GM12874 (cell line): ENCODE measurements around the gene DOCK2.

ENCODE experiments used
- CTCF ChIP-seq: IDR thresholded peaks from 2 replicates; pipeline ENCODE4 v1.5.1; 2011; ENCODE audit warnings: low read depth, mild to moderate bottlenecking, control low read depth, low read length, moderate library complexity; ENCODE audit not compliant: insufficient read depth

The DOCK2 gene

DNA sequence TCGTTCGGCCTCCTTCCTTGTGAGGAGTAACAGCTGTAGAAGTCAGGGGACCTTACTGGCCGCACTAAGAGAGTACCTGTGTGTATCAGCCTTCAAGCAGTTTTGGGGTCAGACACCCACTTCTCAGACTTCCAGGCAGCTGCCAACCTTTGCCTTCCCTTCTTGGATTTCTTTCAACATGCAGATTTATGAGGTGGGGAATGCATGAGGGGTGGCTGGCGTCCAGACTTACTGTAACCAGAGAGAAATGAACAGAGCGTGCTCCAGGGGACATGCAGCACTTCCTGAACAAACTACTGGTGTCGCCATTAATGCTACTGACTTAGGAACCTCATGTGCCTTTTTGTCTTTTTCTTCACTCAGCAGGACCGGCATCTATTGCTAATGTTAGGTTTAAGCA is 296.5 kb downstream of the DOCK2 start:
- no peak for TF ChIP-seq CTCF

- TF ChIP-seq CTCF, result no peak
Measured at GRCh38 chr5:169934990-169935389, 297.9 kb downstream of the DOCK2 start.

DNA sequence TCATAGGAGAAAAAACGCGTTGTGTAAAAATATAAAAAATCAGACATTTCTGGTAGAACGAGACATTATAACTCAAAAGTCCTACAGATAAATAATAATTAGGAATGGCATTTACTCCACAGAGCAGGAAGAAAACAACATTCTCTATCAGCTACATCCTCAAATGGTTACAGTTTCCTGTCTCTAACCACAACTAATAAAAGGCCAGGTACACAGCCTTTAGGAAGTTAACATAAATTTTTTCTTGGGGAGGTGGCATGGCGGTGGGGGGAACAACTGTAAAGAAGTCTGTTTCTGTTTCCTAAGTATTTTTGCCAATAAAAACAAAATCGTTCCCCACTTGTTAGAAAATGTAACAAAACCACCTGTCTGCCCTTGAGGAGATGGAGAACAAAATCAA is 298.7 kb downstream of the DOCK2 start:
- no peak for TF ChIP-seq CTCF

- no peak for TF ChIP-seq CTCF
Measured at GRCh38 chr5:169938439-169938838, 301.4 kb downstream of the DOCK2 start.

GRCh38 chr5:169939731-169940130 is 302.7 kb downstream of the DOCK2 start:
- no peak for TF ChIP-seq CTCF

DNA sequence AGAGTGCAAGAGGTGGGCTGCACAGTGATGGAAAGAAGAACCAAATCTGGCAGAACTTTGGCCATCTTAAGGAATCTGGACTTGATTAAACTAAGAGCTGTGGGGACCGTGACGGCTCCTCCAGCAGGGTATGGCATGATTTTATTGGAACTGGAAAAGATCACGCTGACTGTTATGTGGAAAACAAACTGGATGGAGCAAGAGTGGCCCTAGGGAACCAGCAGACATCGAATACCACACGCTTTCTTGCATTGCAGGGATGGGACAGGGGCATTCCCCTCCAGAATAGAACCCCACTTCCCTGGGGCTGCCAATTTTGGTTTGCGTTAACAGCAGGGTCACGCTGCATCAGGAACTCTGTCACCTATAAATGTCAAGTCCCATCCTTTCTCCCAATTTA is 304.5 kb downstream of the DOCK2 start:
- TF ChIP-seq CTCF, result no peak

DNA sequence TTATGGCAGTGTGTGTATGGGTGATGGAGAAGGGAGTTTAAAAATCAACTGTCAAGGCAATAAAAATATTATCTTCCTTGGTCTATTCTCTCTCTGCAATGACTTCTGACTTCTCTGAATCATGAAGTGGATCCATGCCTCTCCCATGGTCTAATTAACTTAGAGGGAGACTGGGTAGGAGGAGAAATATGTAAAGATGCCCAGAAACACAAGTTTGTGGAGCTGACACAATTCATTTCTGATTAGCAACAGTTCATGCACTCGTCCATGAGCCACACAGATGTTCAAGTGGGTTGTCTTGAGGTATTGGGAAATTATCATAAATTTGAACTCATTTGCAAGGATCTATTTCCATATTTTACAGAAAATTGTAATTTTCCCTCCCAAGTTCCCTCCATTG is 305.1 kb downstream of the DOCK2 start:
- no peak for TF ChIP-seq CTCF

DNA sequence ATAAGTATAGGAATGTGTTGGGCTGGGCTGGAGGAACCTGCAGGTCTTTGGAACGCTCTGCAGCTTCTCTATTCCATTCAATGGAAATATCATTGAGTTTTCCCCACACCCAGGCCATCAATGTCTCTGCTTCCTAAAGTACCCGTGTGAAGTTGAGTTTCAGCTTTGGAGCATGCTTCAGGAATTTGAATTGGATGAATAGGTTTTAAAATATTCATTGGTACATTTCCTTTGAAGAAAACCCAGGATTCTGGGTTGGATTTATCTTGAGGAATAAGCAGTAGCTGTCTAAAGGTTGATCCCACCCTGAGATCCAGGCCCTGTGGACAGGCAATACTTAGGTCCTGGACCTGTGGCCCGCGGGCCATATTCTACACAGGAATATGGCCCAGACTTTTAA is 306.0 kb downstream of the DOCK2 start:
- TF ChIP-seq CTCF, result no peak
